T-cell (primary cell): ENCODE measurements around the gene CLEC4F. TPM values are rescaled to one million over a fixed set of nuclear protein-coding genes. Genes with fewer than 3 reads are reported as not detected.

Source experiments
- ATAC-seq, 4 experiments: fragments of 200-7000 bp in 3 of 4; fragments of 150-1000 bp in 1 of 4; cut with Tn5 transposase; replicated peaks in 1 of 4; 1 replicate in 3 of 4; 2 replicates in 1 of 4; pipeline ENCODE4 v1.10.0; 2021; ENCODE audit warnings: moderate library complexity in 3 of 4, mild to moderate bottlenecking in 2 of 4, moderate number of reproducible peaks in 1 of 4
- CTCF ChIA-PET, 2 donors: fragments of 300-600 bp; sonication (Branson Sonifier 250); formaldehyde crosslinking; loops; one replicate each; lab custom pipeline; 2022; ENCODE audit warnings: antibody characterized with exemption in 2 of 2; lab: Charles Lee
- POLR2A ChIA-PET, 2 donors: fragments of 300-600 bp; sonication (Branson Sonifier 250); formaldehyde crosslinking; loops; one replicate each; lab custom pipeline; 2022; ENCODE audit warnings: antibody characterized with exemption in 2 of 2; lab: Charles Lee
- DNase-seq, 35 experiments: peaks; one replicate each; pipeline versions ENCODE4 v3.0.0 to v3.0.0-alpha.2; 2013 to 2023
- H3K27ac ChIP-seq: one replicate; pipeline ENCODE4 v1.5.1; 2013; ENCODE audit warnings: low read length
- H3K27me3 ChIP-seq, 2 experiments: replicated peaks in 1 of 2; 1 replicate in 1 of 2; 2 replicates in 1 of 2; pipeline versions ENCODE4 v1.6.1 to v1.7.0; 2013; ENCODE audit warnings: low read length in 1 of 2, mixed read lengths in 1 of 2; ENCODE audit not compliant: control insufficient read depth in 2 of 2, insufficient read depth in 2 of 2; ENCODE audit errors: extremely low read depth in 1 of 2
- H3K36me3 ChIP-seq, 2 donors: 1 replicate in 1 of 2; 2 replicates in 1 of 2; pipeline versions ENCODE4 v1.6.1 to v1.7.0; 2013; ENCODE audit warnings: low read length in 1 of 2; ENCODE audit not compliant: control insufficient read depth in 2 of 2, insufficient read depth in 1 of 2; ENCODE audit errors: extremely low read depth in 1 of 2
- H3K4me1 ChIP-seq, 2 experiments: 1 replicate in 1 of 2; 2 replicates in 1 of 2; pipeline versions ENCODE4 v1.6.1 to v1.7.0; 2013; ENCODE audit warnings: low read length in 2 of 2, mixed read lengths in 1 of 2; ENCODE audit not compliant: insufficient read depth in 2 of 2, control insufficient read depth in 1 of 2; ENCODE audit errors: extremely low read depth in 1 of 2
- H3K4me3 ChIP-seq, 2 donors: 1 replicate in 1 of 2; 2 replicates in 1 of 2; pipeline versions ENCODE4 v1.5.1 to v1.7.0; 2013; ENCODE audit warnings: mild to moderate bottlenecking in 2 of 2, low read length in 1 of 2, moderate library complexity in 1 of 2; ENCODE audit not compliant: control insufficient read depth in 1 of 2; ENCODE audit errors: extremely low read depth in 1 of 2
- H3K9me3 ChIP-seq: 2 replicates; pipeline ENCODE4 v1.7.0; 2013
- H3K27ac Mint-ChIP-seq, 2 donors: one replicate each; pipeline ENCODE4 v1.8.0; 2020 to 2021; ENCODE audit warnings: mild to moderate bottlenecking in 2 of 2, mixed read lengths in 2 of 2
- H3K27me3 Mint-ChIP-seq, 2 donors: one replicate each; pipeline ENCODE4 v1.8.0; 2021 to 2022; ENCODE audit warnings: mixed read lengths in 2 of 2
- H3K36me3 Mint-ChIP-seq: one replicate; pipeline ENCODE4 v1.8.0; 2021; ENCODE audit warnings: mixed read lengths
- H3K4me1 Mint-ChIP-seq, 3 donors: one replicate each; pipeline ENCODE4 v1.8.0; 2020 to 2022; ENCODE audit warnings: mixed read lengths in 3 of 3, mild to moderate bottlenecking in 1 of 3
- H3K4me3 Mint-ChIP-seq, 3 donors: one replicate each; pipeline ENCODE4 v1.8.0; 2020 to 2022; ENCODE audit warnings: mild to moderate bottlenecking in 3 of 3, mixed read lengths in 3 of 3, moderate library complexity in 3 of 3
- H3K9me3 Mint-ChIP-seq, 3 donors: one replicate each; pipeline ENCODE4 v1.8.0; 2020 to 2022; ENCODE audit warnings: mixed read lengths in 3 of 3
- WGBS: methylation state at CpG from one replicate; pipeline ENCODE4 v1.1.5; 2013; ENCODE audit warnings: missing lambda C conversion rate; ENCODE audit not compliant: insufficient coverage; 5-methylcytosine and 5-hydroxymethylcytosine counted together
- total RNA-seq, 35 experiments: library from RNA in 6 of 35; stranded (reverse) in 6 of 35; fragments of 120-200 nt in 1 of 35; gene quantifications; one replicate each; pipeline versions ENCODE4 v1.2.1 to v1.2.4 and lab custom pipeline; 2013 to 2026

Gene CLEC4F
- total RNA-seq, 5 donors from 2014 or later (not counting 1 experiment from before 2014, with no cell fraction given), result not detected

GRCh38 chr2:70784320-70784719 lies 36.1 kb downstream of the CLEC4F start:
- Mint-ChIP-seq H3K9me3 (no peaks in the 10 kb centered on the region), H3K27ac (no peak overlapping the region), H3K4me1 (peaks cover 4 to 9% (median 6%) of the 10 kb centered on the region in 3 donors), H3K4me3 (no peak overlapping the region), H3K27me3 (peaks cover 21 to 33% of the 10 kb centered on the region in 2 donors), H3K36me3 (no peaks in the 10 kb centered on the region)
- H3K4me3 ChIP-seq, result no peak overlapping the region
- POLR2A ChIA-PET, result no interaction called here
- peaks cover 0 to under 1% of the 10 kb centered on the region in 2 experiments for H3K4me1 ChIP-seq
- ATAC-seq (no peak), DNase-seq (no peak)
- peaks cover 3 to 14% of the 10 kb centered on the region in 2 experiments for H3K27me3 ChIP-seq
- WGBS, result no CpG with 5 or more reads among the region's 2 CpGs
- CTCF ChIA-PET, result interaction anchor here (0.7 to 1.4 kb wide), 2 partner anchors 89 to 481 kb away, joined by 4 to 5 read pairs; no protein-coding TSS in a partner anchor
- H3K9me3 ChIP-seq, result no peaks in the 10 kb centered on the region
- no peak overlapping the region for H3K27ac ChIP-seq
- H3K36me3 ChIP-seq, result no peaks in the 10 kb centered on the region

- no peaks in the 10 kb centered on the region for H3K4me1 ChIP-seq
- no peak overlapping the region for H3K27ac ChIP-seq
- H3K4me3 ChIP-seq, result no peak overlapping the region
- H3K9me3 ChIP-seq, result no peaks in the 10 kb centered on the region
- Mint-ChIP-seq H3K4me3 (no peak overlapping the region), H3K4me1 (peaks cover 0 to under 1% (median 0%) of the 10 kb centered on the region in 3 donors), H3K27ac (no peak overlapping the region), H3K36me3 (no peaks in the 10 kb centered on the region), H3K27me3 (peaks cover 12% of the 10 kb centered on the region in 2 donors), H3K9me3 (no peaks in the 10 kb centered on the region)
- WGBS, result 84% methylated on average over 4 of the region's 8 CpGs
- CTCF ChIA-PET, result interaction anchor here in 1 of 2 donors (0.5 kb wide), 1 partner anchor 114 kb away, joined by 6 read pairs; no protein-coding TSS in a partner anchor
- POLR2A ChIA-PET, result no interaction called here
- peaks cover 4 to 12% of the 10 kb centered on the region in 2 experiments for H3K27me3 ChIP-seq
- DNase-seq (no peak), ATAC-seq (no peak)
- no peaks in the 10 kb centered on the region for H3K36me3 ChIP-seq
Measured at GRCh38 chr2:70779911-70780545, 40.4 kb downstream of the CLEC4F start.

- Histone ChIP-seq H3K9me3 (no peaks in the 10 kb centered on the region), H3K4me1 (no peaks in the 10 kb centered on the region), H3K36me3 (no peaks in the 10 kb centered on the region), H3K27me3 (peaks cover 4 to 12% of the 10 kb centered on the region in 2 experiments), H3K27ac (no peak overlapping the region), H3K4me3 (no peak overlapping the region)
- 82% methylated on average over 2 of the region's 3 CpGs for WGBS
- DNase-seq (no peak), ATAC-seq (no peak)
- Mint-ChIP-seq H3K9me3 (no peaks in the 10 kb centered on the region), H3K4me3 (no peak overlapping the region), H3K27me3 (peaks cover 17% of the 10 kb centered on the region in 2 donors), H3K4me1 (no peaks in the 10 kb centered on the region), H3K36me3 (no peaks in the 10 kb centered on the region), H3K27ac (no peak overlapping the region)
- ChIA-PET POLR2A (no interaction called here), CTCF (no interaction called here)
Measured at GRCh38 chr2:70779491-70779890, 40.9 kb downstream of the CLEC4F start.

GRCh38 chr2:70778676-70779075 lies 41.7 kb downstream of the CLEC4F start:
- peaks cover 0 to 2% (median 0%) of the 10 kb centered on the region in 3 donors for H3K9me3 Mint-ChIP-seq
- POLR2A ChIA-PET, result no interaction called here
- no peaks in the 10 kb centered on the region for H3K36me3 Mint-ChIP-seq
- no peak for ATAC-seq
- no peak overlapping the region for H3K27ac ChIP-seq
- WGBS, result no CpG with 5 or more reads among the region's 1 CpG
- no peak for DNase-seq
- H3K27me3 ChIP-seq, result peaks cover 4 to 12% of the 10 kb centered on the region in 2 experiments
- H3K4me3 ChIP-seq, result no peak overlapping the region
- H3K36me3 ChIP-seq, result no peaks in the 10 kb centered on the region
- no peaks in the 10 kb centered on the region for H3K9me3 ChIP-seq
- no peaks in the 10 kb centered on the region for H3K4me1 ChIP-seq
- no peak overlapping the region for H3K27ac Mint-ChIP-seq
- H3K27me3 Mint-ChIP-seq, result peaks cover 24 to 25% of the 10 kb centered on the region in 2 donors
- H3K4me1 Mint-ChIP-seq, result no peaks in the 10 kb centered on the region
- H3K4me3 Mint-ChIP-seq, result no peak overlapping the region
- CTCF ChIA-PET, result no interaction called here

GRCh38 chr2:70777450-70777849 lies 42.9 kb downstream of the CLEC4F start:
- no peak overlapping the region for H3K27ac ChIP-seq
- no peak overlapping the region for H3K4me3 Mint-ChIP-seq
- peaks cover 35 to 37% of the 10 kb centered on the region in 2 donors for H3K27me3 Mint-ChIP-seq
- no peaks in the 10 kb centered on the region for H3K4me1 Mint-ChIP-seq
- no peaks in the 10 kb centered on the region for H3K9me3 ChIP-seq
- 63% methylated on average over 2 of the region's 2 CpGs for WGBS
- peaks cover 4 to 12% of the 10 kb centered on the region in 2 experiments for H3K27me3 ChIP-seq
- ChIA-PET CTCF (interaction anchor here in 1 of 2 donors (0.7 kb wide), 1 partner anchor 118 kb away, joined by 4 read pairs; no protein-coding TSS in a partner anchor), POLR2A (no interaction called here)
- H3K27ac Mint-ChIP-seq, result no peak overlapping the region
- H3K9me3 Mint-ChIP-seq, result peaks cover 0 to 4% (median 0%) of the 10 kb centered on the region in 3 donors
- H3K36me3 ChIP-seq, result no peaks in the 10 kb centered on the region
- DNase-seq (no peak), ATAC-seq (no peak)
- H3K4me3 ChIP-seq, result no peak overlapping the region
- no peaks in the 10 kb centered on the region for H3K36me3 Mint-ChIP-seq
- H3K4me1 ChIP-seq, result no peaks in the 10 kb centered on the region

GRCh38 chr2:70776266-70776665 lies 44.1 kb downstream of the CLEC4F start:
- POLR2A ChIA-PET, result no interaction called here

More at GRCh38 chr2:70776266-70776665, 44.1 kb downstream of the CLEC4F start:
- peaks cover 39 to 40% of the 10 kb centered on the region in 2 donors for H3K27me3 Mint-ChIP-seq
- H3K36me3 Mint-ChIP-seq, result no peaks in the 10 kb centered on the region
- Histone ChIP-seq H3K27me3 (peaks cover 4 to 12% of the 10 kb centered on the region in 2 experiments), H3K4me3 (no peak overlapping the region), H3K9me3 (no peaks in the 10 kb centered on the region), H3K4me1 (no peaks in the 10 kb centered on the region), H3K36me3 (no peaks in the 10 kb centered on the region), H3K27ac (no peak overlapping the region)
- DNase-seq, result no peak
- H3K4me1 Mint-ChIP-seq, result no peaks in the 10 kb centered on the region
- CTCF ChIA-PET, result interaction anchor here in 1 of 2 donors (0.5 kb wide), 1 partner anchor 138 kb away, joined by 3 read pairs; no protein-coding TSS in a partner anchor
- no peak overlapping the region for H3K27ac Mint-ChIP-seq
- peaks cover 0 to 4% (median 0%) of the 10 kb centered on the region in 3 donors for H3K9me3 Mint-ChIP-seq
- no peak for ATAC-seq
- no peak overlapping the region for H3K4me3 Mint-ChIP-seq
- no CpG with 5 or more reads among the region's 3 CpGs for WGBS
